NCI-H2196 (cell line): ENCODE measurements around the gene CDC7.
"Not testable (repeated sequence)": the region's sequence is repeated elsewhere in the genome, so short reads cannot be mapped to it uniquely, and the experiment has no call there.

Experiments
- DNase-seq: peaks from one replicate; lab custom pipeline; 2025; ENCODE audit not compliant: unreplicated experiment; lab: John Stamatoyannopoulos, UW

CDC7 gene

GRCh38 chr1:91500756-91501522 lies at the start of gene CDC7:
CDC7 (plus strand) TSS chr1:91500851; CDS start chr1:91501717, 866 bp downstream.
- peak; percentile 92 for DNase-seq

GRCh38 chr1:91454136-91454535 lies 46.5 kb upstream of the CDC7 start:
- DNase-seq = no peak

GRCh38 chr1:91455334-91455733 lies 45.3 kb upstream of the CDC7 start:
- DNase-seq = no peak

GRCh38 chr1:91455896-91456295 lies 44.8 kb upstream of the CDC7 start:
- no peak for DNase-seq

GRCh38 chr1:91465350-91465749 lies 35.3 kb upstream of the CDC7 start:
- not testable (repeated sequence) for DNase-seq

GRCh38 chr1:91476533-91477217 lies 24.0 kb upstream of the CDC7 start:
- no peak for DNase-seq

- DNase-seq = no peak
These were observed 13.2 kb upstream of the CDC7 start for GRCh38 chr1:91487469-91487868.

GRCh38 chr1:91490501-91490900 lies 10.2 kb upstream of the CDC7 start:
- no peak for DNase-seq

GRCh38 chr1:91498035-91498434 lies 2.6 kb upstream of the CDC7 start:
- no peak for DNase-seq

GRCh38 chr1:91498498-91499245 lies 2.0 kb upstream of the CDC7 start:
- no peak for DNase-seq

- no peak for DNase-seq
These were observed 1.3 kb upstream of the CDC7 start for GRCh38 chr1:91499346-91499745.

GRCh38 chr1:91499904-91500755 lies 521 bp upstream of the CDC7 start:
- no peak for DNase-seq

- DNase-seq = peak; percentile 54
These were observed 836 bp downstream of the CDC7 start for GRCh38 chr1:91501523-91501851.

- no peak for DNase-seq
These were observed 1.5 kb downstream of the CDC7 start for GRCh38 chr1:91501971-91502671.

GRCh38 chr1:91502672-91503184 lies 2.1 kb downstream of the CDC7 start:
- peak; percentile 13 for DNase-seq

- DNase-seq = no peak
These were observed 2.8 kb downstream of the CDC7 start for GRCh38 chr1:91503332-91503900.

GRCh38 chr1:91503975-91504530 lies 3.4 kb downstream of the CDC7 start:
- no peak for DNase-seq

- no peak for DNase-seq
These were observed 4.4 kb downstream of the CDC7 start for GRCh38 chr1:91505086-91505485.

- no peak for DNase-seq
These were observed 5.4 kb downstream of the CDC7 start for GRCh38 chr1:91506071-91506470.

- DNase-seq = no peak
These were observed 6.7 kb downstream of the CDC7 start for GRCh38 chr1:91507328-91507727.
